Tibial nerve (tissue), 4 donors: ENCODE measurements around the gene CR1L.

Experiments used
- CTCF ChIP-seq, 5 experiments: fragments of 200-600 bp in 3 of 5; fragments of 450-650 bp in 2 of 5; sonication (generic) in 3 of 5; IDR thresholded peaks; one replicate each; pipeline ENCODE4 v1.5.1; 2016 to 2019; ENCODE audit warnings: antibody characterized with exemption in 5 of 5, mild to moderate bottlenecking in 3 of 5, moderate library complexity in 2 of 5
- EP300 ChIP-seq, 2 donors: sonication (generic); formaldehyde crosslinking; IDR thresholded peaks; one replicate each; pipeline ENCODE4 v1.6.1; 2017; ENCODE audit warnings: antibody characterized with exemption in 2 of 2, mild to moderate bottlenecking in 1 of 2
- POLR2A ChIP-seq, 2 donors: fragments of 450-650 bp; IDR thresholded peaks; one replicate each; pipeline ENCODE4 v1.6.1; 2017; ENCODE audit warnings: antibody characterized with exemption in 2 of 2, mild to moderate bottlenecking in 2 of 2, moderate library complexity in 2 of 2

- TF ChIP-seq CTCF (IDR thresholded peaks at IDR 0.05) = no peak
- TF ChIP-seq EP300 (IDR thresholded peaks at IDR 0.05) = no peak
- TF ChIP-seq POLR2A (IDR thresholded peaks at IDR 0.05) = no peak
Measured at GRCh38 chr1:207645635-207646081, 725 bp downstream of the CR1L start.
